HCT116 (cell line): ENCODE results near the gene GET3. TPM values are rescaled to one million over a fixed set of nuclear protein-coding genes. Genes with fewer than 3 reads are reported as not detected.

Source experiments
- ATAC-seq: fragments of 200-7000 bp; cut with Tn5 transposase; 2 replicates; pipeline ENCODE4 v1.9.1; 2020; ENCODE audit warnings: mild to moderate bottlenecking, moderate library complexity
- BruUV-seq: library from RNA; stranded (reverse); fragments of 400-500 nt; replicated peaks from 2 replicates; lab custom pipeline; 2021; lab: Mats Ljungman, UMichigan
- CTCF ChIA-PET: fragments of 300-600 bp; sonication (Branson Sonifier 250); formaldehyde crosslinking; loops from one replicate; lab custom pipeline; 2021; ENCODE audit warnings: antibody characterized with exemption; lab: Charles Lee
- POLR2A ChIA-PET: fragments of 300-600, 350-600 bp; sonication (Branson Sonifier 250); formaldehyde crosslinking; loops from one replicate; lab custom pipeline; 2021; ENCODE audit warnings: antibody characterized with exemption; lab: Charles Lee
- RAD21 ChIA-PET, 2 experiments: fragments of 300-600 bp; sonication (Branson Sonifier 250); formaldehyde crosslinking; loops; one replicate each; lab custom pipeline; 2023; ENCODE audit warnings: low total read pairs in 2 of 2; ENCODE audit not compliant: uncharacterized antibody in 2 of 2, unreplicated experiment in 2 of 2, low non-redundant PET in 1 of 2; lab: Charles Lee
- DNase-seq: peaks from one replicate; pipeline ENCODE4 v3.0.0-alpha.2; 2010; ENCODE audit warnings: low read depth, low spot score
- H2AFZ ChIP-seq: fragments of 200-600 bp; shearing (Covaris generic), sonication (generic); 2 replicates; pipeline ENCODE4 v1.6.1; 2017; ENCODE audit warnings: low read depth, mixed run types, mixed read lengths, antibody characterized with exemption, low read length; ENCODE audit not compliant: poor library complexity, severe bottlenecking
- H3K27ac ChIP-seq: 2 replicates; pipeline ENCODE4 v1.5.1; 2012; ENCODE audit warnings: low read depth, low read length
- H3K27me3 ChIP-seq: fragments of 200-600 bp; sonication (generic); 2 replicates; pipeline ENCODE4 v1.6.1; 2016; ENCODE audit warnings: mixed run types, low read length, mixed read lengths; ENCODE audit not compliant: insufficient read depth
- H3K36me3 ChIP-seq, 2 experiments: fragments of 200-500 bp in 1 of 2; fragments of 200-600 bp in 1 of 2; sonication (Bioruptor generic) in 1 of 2; sonication (generic) in 1 of 2; 2 replicates each; pipeline versions ENCODE4 v1.5.1 to v1.6.1; 2014 to 2016; ENCODE audit warnings: low read length in 2 of 2, inconsistent platforms in 1 of 2, mixed read lengths in 1 of 2, mixed run types in 1 of 2; ENCODE audit not compliant: insufficient read depth in 2 of 2, control insufficient read depth in 1 of 2
- H3K4me1 ChIP-seq, 2 experiments: fragments of 200-600 bp in 1 of 2; sonication (generic) in 1 of 2; 2 replicates each; pipeline versions ENCODE4 v1.5.1 to v1.6.1; 2012 to 2017; ENCODE audit warnings: low read length in 2 of 2, inconsistent platforms in 1 of 2, mild to moderate bottlenecking in 1 of 2, mixed read lengths in 1 of 2, mixed run types in 1 of 2, moderate library complexity in 1 of 2; ENCODE audit not compliant: insufficient read depth in 2 of 2, control insufficient read depth in 1 of 2
- H3K4me2 ChIP-seq: fragments of 200-600 bp; sonication (generic); 2 replicates; pipeline ENCODE4 v1.6.1; 2017; ENCODE audit warnings: mixed run types, low read length, mixed read lengths
- H3K4me3 ChIP-seq, 2 experiments: fragments of 200-600 bp in 1 of 2; sonication (generic) in 1 of 2; replicated peaks in 1 of 2; 2 replicates each; pipeline ENCODE4 v1.5.1; 2011 to 2016; ENCODE audit warnings: low read length in 2 of 2, control low read depth in 1 of 2, low read depth in 1 of 2, mild to moderate bottlenecking in 1 of 2, mixed read lengths in 1 of 2, mixed run types in 1 of 2
- H3K79me2 ChIP-seq: fragments of 200-600 bp; sonication (generic); 2 replicates; pipeline ENCODE4 v1.6.1; 2017; ENCODE audit warnings: mild to moderate bottlenecking, mixed run types, low read length, moderate library complexity, mixed read lengths; ENCODE audit not compliant: insufficient read depth
- H3K9ac ChIP-seq: fragments of 200-600 bp; sonication (generic); 2 replicates; pipeline ENCODE4 v1.6.1; 2016; ENCODE audit warnings: low read length, mixed read lengths
- H3K9me2 ChIP-seq: fragments of 200-600 bp; sonication (generic), shearing (Covaris generic); 2 replicates; pipeline ENCODE4 v1.6.1; 2017; ENCODE audit warnings: mixed run types, mild to moderate bottlenecking, moderate library complexity; ENCODE audit not compliant: insufficient read depth
- H3K9me3 ChIP-seq, 2 experiments: fragments of 200-500 bp in 1 of 2; fragments of 200-600 bp in 1 of 2; sonication (Bioruptor generic) in 1 of 2; sonication (generic) in 1 of 2; 2 replicates each; pipeline ENCODE4 v1.6.1; 2014 to 2017; ENCODE audit warnings: low read length in 2 of 2, mixed read lengths in 2 of 2, inconsistent platforms in 1 of 2, low read depth in 1 of 2, mild to moderate bottlenecking in 1 of 2, mixed run types in 1 of 2, moderate library complexity in 1 of 2; ENCODE audit not compliant: control insufficient read depth in 1 of 2, insufficient read depth in 1 of 2
- H4K20me1 ChIP-seq: fragments of 200-600 bp; sonication (generic), shearing (Covaris generic); 2 replicates; pipeline ENCODE4 v1.6.1; 2017; ENCODE audit warnings: mixed run types, mild to moderate bottlenecking, moderate library complexity; ENCODE audit not compliant: insufficient read depth
- ATF3 ChIP-seq: IDR thresholded peaks from 2 replicates; pipeline ENCODE4 v1.6.1; 2012
- CBX3 ChIP-seq: IDR thresholded peaks from 2 replicates; pipeline ENCODE4 v1.6.1; 2012; ENCODE audit warnings: low read depth
- CEBPB ChIP-seq: IDR thresholded peaks from 2 replicates; pipeline ENCODE4 v1.6.1; 2012; ENCODE audit warnings: low read depth
- CTCF ChIP-seq, 3 experiments: fragments of 200-600 bp in 1 of 3; sonication (generic) in 1 of 3; IDR thresholded peaks in 2 of 3; conservative IDR thresholded peaks in 1 of 3; 2 replicates each; pipeline ENCODE4 v1.5.1; 2012 to 2017; ENCODE audit warnings: low read depth in 2 of 3, low read length in 2 of 3, antibody characterized with exemption in 1 of 3, borderline replicate concordance in 1 of 3, control low read depth in 1 of 3, mild to moderate bottlenecking in 1 of 3, mixed read lengths in 1 of 3, mixed run types in 1 of 3, moderate library complexity in 1 of 3; ENCODE audit not compliant: insufficient read depth in 1 of 3
- FOSL1 ChIP-seq: IDR thresholded peaks from 2 replicates; pipeline ENCODE4 v1.6.1; 2012; ENCODE audit warnings: low read depth
- JUND ChIP-seq: IDR thresholded peaks from 2 replicates; pipeline ENCODE4 v1.6.1; 2012
- MAX ChIP-seq: IDR thresholded peaks from 2 replicates; pipeline ENCODE4 v1.6.1; 2012
- POLR2A ChIP-seq: IDR thresholded peaks from 2 replicates; pipeline ENCODE4 v1.7.0; 2011; ENCODE audit warnings: borderline replicate concordance; ENCODE audit not compliant: insufficient read depth, insufficient read length; ENCODE audit errors: extremely low read depth
- POLR2AphosphoS5 ChIP-seq: IDR thresholded peaks from 2 replicates; pipeline ENCODE4 v1.6.1; 2011; ENCODE audit warnings: mild to moderate bottlenecking, low read depth, low read length, moderate library complexity
- RAD21 ChIP-seq: IDR thresholded peaks from 2 replicates; pipeline ENCODE4 v1.6.1; 2012; ENCODE audit warnings: low read depth, mild to moderate bottlenecking
- SIN3A ChIP-seq: IDR thresholded peaks from 2 replicates; pipeline ENCODE4 v1.6.1; 2012; ENCODE audit warnings: low read depth
- SP1 ChIP-seq: IDR thresholded peaks from 2 replicates; pipeline ENCODE4 v1.6.1; 2012; ENCODE audit warnings: low read depth
- SRF ChIP-seq: IDR thresholded peaks from 2 replicates; pipeline ENCODE4 v1.6.1; 2012; ENCODE audit warnings: low read depth
- YY1 ChIP-seq: IDR thresholded peaks from 2 replicates; pipeline ENCODE4 v1.6.1; 2011; ENCODE audit warnings: low read length, low read depth, moderate library complexity, mild to moderate bottlenecking; ENCODE audit not compliant: insufficient replicate concordance; ENCODE audit errors: extremely low read depth
- ZBTB33 ChIP-seq: IDR thresholded peaks from 2 replicates; pipeline ENCODE4 v1.6.1; 2011; ENCODE audit warnings: mild to moderate bottlenecking, low read length, moderate library complexity; ENCODE audit not compliant: insufficient replicate concordance; ENCODE audit errors: extremely low read depth
- ZFX ChIP-seq: fragments of 450-650 bp; IDR thresholded peaks from 2 replicates; pipeline ENCODE4 v1.6.1; 2017
- ZNF274 ChIP-seq: fragments of 200-500 bp; sonication (Bioruptor generic); IDR thresholded peaks from 2 replicates; pipeline ENCODE4 v1.6.1; 2014; ENCODE audit warnings: mild to moderate bottlenecking, low read depth, low read length, inconsistent platforms
- intact Hi-C: fragments of 100-400 bp; cut with micrococcal nuclease; formaldehyde crosslinking; loops from 2 replicates; pipeline ENCODE4 v1.10.0; 2022
- total RNA-seq: library from RNA; stranded (reverse); gene quantifications from one replicate; pipeline ENCODE4 v1.2.1, GENCODE V29; 2021; ENCODE audit not compliant: unreplicated experiment

GET3 gene
- total RNA-seq, 1 experiment from 2014 or later = 77.6 TPM

- DNase-seq = no peak
- TSS peak; percentile 27 for BruUV-seq
- H3K9me3 ChIP-seq = no peaks in the 10 kb centered on the region
- H3K27ac ChIP-seq = no peak overlapping the region
- H3K27me3 ChIP-seq = no peaks in the 10 kb centered on the region
- RAD21 ChIA-PET = no interaction called here
- H3K4me2 ChIP-seq = no peak overlapping the region
- no peaks in the 10 kb centered on the region for H3K9me2 ChIP-seq
- peaks cover 14 to 16% of the 10 kb centered on the region in 2 experiments for H3K36me3 ChIP-seq
- no peaks in the 10 kb centered on the region for H3K79me2 ChIP-seq
- no peak overlapping the region for H3K4me3 ChIP-seq
- no peak overlapping the region for H3K9ac ChIP-seq
- ATAC-seq = no peak
- intact Hi-C loops = no loop called here
- H2AFZ ChIP-seq = no peak overlapping the region
- no peaks in the 10 kb centered on the region for H4K20me1 ChIP-seq
- POLR2A ChIA-PET = interaction anchor here (5.4 kb wide), 1 partner anchor 31 kb away, joined by 98 read pairs; the partner anchor contains the start of gene JUNB
- CTCF ChIA-PET = interaction anchor here (0.7 to 6.1 kb wide), 3 partner anchors 34 to 128 kb away, joined by 4 to 87 read pairs (median 5); no protein-coding TSS in a partner anchor
- H3K4me1 ChIP-seq = peaks cover 4 to 13% of the 10 kb centered on the region in 2 experiments; a peak in 3 of 4 replicates
- TF ChIP-seq JUND (no peak), ZNF274 (no peak), ZBTB33 (no peak), CEBPB (no peak), SP1 (no peak), POLR2A (no peak), SIN3A (no peak)
Measured at GRCh38 chr19:12763100-12763499, 25.8 kb downstream of the GET3 start.

GRCh38 chr19:12764698-12765097 lies 27.4 kb downstream of the GET3 start:
- H3K9ac ChIP-seq = no peak overlapping the region
- intact Hi-C loops = no loop called here
- BruUV-seq = no TSS peak
- DNase-seq = no peak
- peaks cover 14 to 16% of the 10 kb centered on the region in 2 experiments for H3K36me3 ChIP-seq
- POLR2A ChIA-PET = interaction anchor here (5.4 kb wide), 1 partner anchor 29 kb away, joined by 98 read pairs; the partner anchor contains the start of gene JUNB
- TF ChIP-seq CTCF (IDR thresholded peaks at IDR 0.05 in 2 of 3, conservative IDR thresholded peaks at IDR 0.05 in 1 of 3; ENCODE audit: borderline replicate concordance in 1 of 3, insufficient read depth in 1 of 3, low read depth in 2 of 3, low read length in 2 of 3) (no peak), ATF3 (no peak), YY1 (no peak), SP1 (no peak), SRF (no peak), ZFX (no peak), SIN3A (no peak), JUND (no peak), RAD21 (no peak), FOSL1 (no peak), MAX (no peak), POLR2A (no peak), CBX3 (no peak), POLR2AphosphoS5 (no peak)
- no peak overlapping the region for H3K4me3 ChIP-seq
- no peak overlapping the region for H3K27ac ChIP-seq
- H3K79me2 ChIP-seq = no peaks in the 10 kb centered on the region
- H3K27me3 ChIP-seq = no peaks in the 10 kb centered on the region
- H3K9me3 ChIP-seq = no peaks in the 10 kb centered on the region
- RAD21 ChIA-PET = no interaction called here
- no peak overlapping the region for H2AFZ ChIP-seq
- no peak overlapping the region for H3K4me2 ChIP-seq
- peaks cover 2 to 11% of the 10 kb centered on the region in 2 experiments; a peak in 2 of 4 replicates for H3K4me1 ChIP-seq
- ATAC-seq = no peak
- no peaks in the 10 kb centered on the region for H4K20me1 ChIP-seq
- CTCF ChIA-PET = interaction anchor here (1.3 to 4.5 kb wide), 5 partner anchors 9 to 82 kb away, joined by 3 to 123 read pairs (median 35); partner anchors contain the start of genes HOOK2 and JUNB
- no peaks in the 10 kb centered on the region for H3K9me2 ChIP-seq
